GM19324 (cell line): ENCODE data around the gene KLC3.
"Not testable (repeated sequence)": the region's sequence is repeated elsewhere in the genome, so short reads cannot be mapped to it uniquely, and the experiment has no call there.

ENCODE experiments used
- ATAC-seq: cut with Tn5 transposase; IDR thresholded peaks from one replicate; pipeline ENCODE4 v1.9.1; 2021; ENCODE audit warnings: mild to moderate bottlenecking, moderate library complexity; ENCODE audit not compliant: unreplicated experiment, low FRiP score

KLC3 gene

DNA sequence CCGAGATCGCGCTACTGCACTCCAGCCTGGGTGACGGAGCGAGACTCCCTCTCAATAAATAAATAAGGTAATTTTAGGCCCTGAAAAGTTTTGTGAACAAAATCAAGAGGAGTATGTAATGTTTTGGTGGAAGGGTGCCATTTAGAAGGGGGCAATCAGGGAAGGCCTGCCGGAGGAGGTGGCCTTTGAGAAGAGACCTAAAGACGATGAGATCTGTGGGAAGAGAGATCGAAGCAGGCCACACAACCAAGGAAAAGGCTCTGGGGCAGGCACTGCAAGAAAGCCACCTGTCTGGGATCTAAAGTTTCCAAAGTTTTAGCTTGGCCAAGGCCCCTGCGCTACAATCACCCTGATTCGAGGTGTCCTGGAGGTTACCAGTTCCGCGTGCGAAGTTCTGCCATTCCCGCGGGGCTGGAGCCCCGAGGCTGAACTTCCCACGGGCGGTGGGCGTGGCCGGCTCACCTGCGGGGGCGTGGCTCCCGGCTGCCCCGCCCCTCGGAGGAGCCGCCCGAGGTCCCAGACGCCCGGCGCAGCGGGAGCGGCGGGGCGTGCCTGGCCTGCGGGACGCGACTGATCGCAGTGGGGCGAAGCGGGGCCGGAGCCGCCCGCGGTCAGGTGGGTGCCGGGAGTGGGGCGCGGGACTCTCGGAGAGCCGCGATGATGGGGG lies at the start of gene KLC3:
TSS of gene KLC3 (plus strand) at position 519 of the 667 bp plus-strand sequence. CDS start 4,792 bp downstream, outside the sequence.
- no peak for ATAC-seq

DNA sequence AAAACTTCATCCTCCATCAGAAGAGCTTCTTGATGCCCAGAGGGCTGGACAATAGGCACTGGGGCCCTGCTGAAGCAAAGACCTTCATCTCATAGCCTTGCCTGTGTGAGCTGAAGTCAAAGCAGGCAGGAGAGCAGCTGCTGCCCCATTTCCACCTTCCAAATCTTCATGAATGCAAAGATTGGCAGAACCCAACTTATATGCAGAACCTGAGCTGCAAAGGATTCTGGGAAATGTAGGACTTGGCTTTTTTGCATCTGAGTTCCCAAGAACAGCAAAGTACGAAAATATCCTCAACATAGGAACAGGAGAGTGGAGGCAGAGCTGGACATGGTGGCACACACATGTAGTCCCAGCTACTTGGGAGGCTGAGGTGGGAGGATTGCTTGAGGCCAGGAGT lies 48.7 kb upstream of the KLC3 start:
- ATAC-seq: no peak

DNA sequence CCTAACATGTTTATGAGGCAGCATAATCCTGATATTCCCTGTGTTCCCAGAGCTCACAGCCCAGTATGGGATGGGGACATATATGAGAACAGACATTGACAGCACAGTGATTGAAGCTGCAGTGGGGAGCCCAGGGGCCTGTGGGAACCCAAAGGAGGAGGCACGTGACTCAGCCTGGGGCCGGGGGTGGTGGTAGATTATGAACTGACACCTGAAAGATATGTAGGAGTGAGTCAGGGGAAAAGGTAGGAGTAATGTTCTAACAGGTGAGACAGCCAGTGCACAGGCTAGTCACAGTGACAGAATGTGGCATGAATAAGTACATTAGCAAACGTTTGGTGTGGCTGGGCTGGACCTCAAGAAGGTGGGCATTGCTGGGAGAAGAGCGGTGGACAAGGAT lies 46.9 kb upstream of the KLC3 start:
- no peak for ATAC-seq

DNA sequence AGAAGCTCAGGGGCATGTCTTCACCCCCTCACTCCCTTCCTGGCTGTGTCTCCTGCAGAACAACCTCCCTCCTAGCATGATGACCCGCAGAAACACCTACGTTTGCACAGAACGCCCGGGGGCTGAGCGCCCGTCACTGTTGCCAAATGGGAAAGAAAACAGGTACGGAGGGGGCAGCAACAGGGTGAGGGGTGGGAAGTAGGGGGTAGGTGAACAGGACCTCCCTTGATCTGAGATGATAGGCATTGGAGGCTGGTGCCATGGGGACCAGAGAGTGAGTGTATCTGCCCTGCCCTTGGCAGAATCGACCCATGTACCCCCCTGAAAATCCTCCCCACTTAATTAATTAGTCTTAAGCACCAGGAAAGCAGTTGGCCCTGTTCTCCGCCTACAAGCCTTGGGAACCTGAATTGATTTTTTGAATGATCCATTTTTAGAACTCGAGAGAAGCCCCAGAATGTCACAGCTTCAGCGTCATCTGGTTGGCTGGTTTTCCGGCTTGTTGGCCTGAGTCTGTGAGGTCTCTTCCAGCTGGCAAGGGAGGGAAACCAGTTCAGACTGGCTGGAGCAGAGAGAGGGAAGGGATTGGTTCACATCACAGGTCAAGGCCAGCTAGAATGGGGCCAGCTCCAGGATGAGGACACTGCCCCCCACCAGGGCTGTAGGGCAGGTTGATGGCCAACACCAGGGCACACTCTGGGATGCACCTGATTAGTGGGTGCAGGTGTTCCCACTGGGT lies 46.1 kb upstream of the KLC3 start:
- no peak for ATAC-seq

DNA sequence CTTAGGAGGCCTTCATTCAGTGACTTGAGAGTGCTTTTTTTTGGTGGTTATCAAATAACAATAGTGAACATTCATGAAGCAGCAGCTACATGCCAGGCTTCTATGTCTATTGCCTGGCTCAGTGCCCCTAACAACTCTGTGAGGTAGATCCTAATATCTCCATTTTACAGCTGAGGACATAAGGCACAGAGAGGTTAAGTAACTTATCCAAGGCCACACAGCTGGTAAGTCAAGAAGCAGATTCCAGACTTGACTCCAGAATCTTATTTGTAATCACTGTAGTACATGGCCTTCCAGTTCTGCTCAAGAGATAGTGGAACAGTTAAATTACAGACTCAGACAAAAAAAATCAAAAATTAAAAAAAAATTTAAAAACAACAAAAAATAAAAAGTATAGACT lies 44.7 kb upstream of the KLC3 start:
- ATAC-seq: no peak

DNA sequence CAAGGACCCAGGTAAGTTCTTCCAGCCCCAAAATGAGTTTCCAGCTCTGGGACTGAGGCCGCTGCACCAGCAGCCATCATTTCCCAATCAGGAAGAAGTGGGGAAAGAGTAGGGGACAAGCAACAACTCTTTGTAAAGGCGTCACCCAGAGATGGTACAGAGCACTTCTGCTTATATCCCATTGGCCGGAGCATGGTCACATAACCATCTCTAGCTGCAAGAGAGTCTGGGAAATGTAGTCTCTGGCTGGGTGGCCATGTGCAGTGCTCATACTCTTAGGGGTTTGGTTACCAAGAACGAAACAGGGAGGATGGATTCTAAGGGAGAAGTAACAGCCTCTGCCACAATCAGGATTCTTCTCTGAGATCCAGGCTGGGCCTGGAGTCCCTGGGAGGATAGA lies 44.2 kb upstream of the KLC3 start:
- no peak for ATAC-seq

DNA sequence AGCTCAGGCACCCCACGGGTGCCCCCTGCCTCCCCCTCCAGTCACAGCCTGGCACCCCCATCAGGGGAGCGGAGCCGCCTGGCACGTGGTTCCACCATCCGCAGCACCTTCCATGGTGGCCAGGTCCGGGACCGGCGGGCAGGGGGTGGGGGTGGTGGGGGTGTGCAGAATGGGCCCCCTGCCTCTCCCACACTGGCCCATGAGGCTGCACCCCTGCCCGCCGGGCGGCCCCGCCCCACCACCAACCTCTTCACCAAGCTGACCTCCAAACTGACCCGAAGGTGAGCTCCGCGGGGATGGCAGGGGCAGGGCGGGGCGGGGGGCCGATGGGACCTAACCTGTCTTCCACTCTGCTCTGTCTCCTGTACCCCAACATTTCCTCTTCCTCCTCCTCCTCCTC lies 42.9 kb upstream of the KLC3 start:
- no peak for ATAC-seq

DNA sequence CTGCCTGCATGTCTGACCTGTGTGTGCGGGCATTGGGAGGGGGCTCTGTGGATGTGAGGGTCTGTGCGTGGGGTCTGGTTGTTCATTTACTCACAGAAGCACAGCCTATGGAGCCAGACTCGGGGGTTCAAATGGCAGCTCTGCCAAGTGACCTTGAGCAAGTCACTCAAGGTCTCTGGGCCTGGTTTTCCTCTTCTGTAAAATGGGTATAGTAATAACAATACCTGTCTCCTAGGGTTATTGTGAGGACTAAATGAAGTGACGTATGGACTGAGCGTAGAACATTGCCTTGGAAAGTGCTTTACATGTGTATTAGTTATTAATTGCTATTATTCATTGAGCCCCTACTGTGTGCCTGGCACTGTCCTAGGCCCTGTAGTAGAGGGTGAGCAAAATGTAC lies 42.3 kb upstream of the KLC3 start:
- no peak for ATAC-seq

DNA sequence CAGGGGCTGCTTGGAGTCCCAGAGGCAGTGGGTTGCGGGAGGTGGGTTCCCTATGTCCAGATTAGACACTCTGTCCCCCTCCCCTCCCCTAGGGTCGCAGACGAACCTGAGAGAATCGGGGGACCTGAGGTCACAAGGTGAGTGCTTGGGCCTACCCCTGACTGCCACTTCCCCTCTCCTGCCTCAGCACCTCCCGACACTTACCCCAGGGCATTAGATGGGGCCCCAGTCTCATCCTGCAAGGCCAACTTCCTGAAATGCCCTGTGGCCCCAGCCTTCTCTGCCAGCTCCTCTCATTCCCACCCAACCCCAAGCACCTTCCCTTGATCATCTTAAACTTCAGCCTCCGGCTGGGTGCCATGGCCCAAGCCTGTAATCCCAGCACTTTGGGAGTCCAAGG lies 40.8 kb upstream of the KLC3 start:
- no peak for ATAC-seq

DNA sequence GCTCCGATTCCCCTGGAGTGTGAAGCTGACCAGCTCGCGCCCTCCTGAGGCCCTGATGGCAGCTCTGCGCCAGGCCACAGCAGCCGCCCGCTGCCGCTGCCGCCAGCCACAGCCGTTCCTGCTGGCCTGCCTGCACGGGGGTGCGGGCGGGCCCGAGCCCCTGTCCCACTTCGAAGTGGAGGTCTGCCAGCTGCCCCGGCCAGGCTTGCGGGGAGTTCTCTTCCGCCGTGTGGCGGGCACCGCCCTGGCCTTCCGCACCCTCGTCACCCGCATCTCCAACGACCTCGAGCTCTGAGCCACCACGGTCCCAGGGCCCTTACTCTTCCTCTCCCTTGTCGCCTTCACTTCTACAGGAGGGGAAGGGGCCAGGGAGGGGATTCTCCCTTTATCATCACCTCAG lies 38.1 kb upstream of the KLC3 start:
- no peak for ATAC-seq

DNA sequence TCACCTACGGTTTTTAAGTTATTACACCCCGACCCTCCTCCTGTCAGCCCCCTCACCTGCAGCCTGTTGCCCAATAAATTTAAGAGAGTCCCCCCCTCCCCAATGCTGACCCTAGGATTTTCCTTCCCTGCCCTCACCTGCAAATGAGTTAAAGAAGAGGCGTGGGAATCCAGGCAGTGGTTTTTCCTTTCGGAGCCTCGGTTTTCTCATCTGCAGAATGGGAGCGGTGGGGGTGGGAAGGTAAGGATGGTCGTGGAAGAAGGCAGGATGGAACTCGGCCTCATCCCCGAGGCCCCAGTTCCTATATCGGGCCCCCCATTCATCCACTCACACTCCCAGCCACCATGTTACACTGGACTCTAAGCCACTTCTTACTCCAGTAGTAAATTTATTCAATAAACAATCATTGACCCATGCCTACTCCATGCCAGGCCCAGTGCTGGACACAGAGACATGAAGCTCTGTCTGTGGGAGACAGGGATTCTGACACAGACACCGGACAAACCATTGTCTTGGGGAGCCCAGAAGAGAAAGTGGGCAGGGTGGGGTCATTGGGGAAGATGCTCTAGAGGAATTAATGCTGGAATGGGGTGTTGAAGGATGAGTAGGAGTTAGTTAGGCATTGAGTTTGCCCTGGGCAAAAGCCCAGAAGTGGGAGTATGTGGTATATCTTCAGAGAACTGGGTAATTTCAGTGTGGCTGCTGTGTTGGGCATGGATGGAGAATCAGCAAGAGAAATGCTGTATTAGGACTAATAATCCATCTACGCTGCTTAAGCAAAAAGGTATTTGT lies 37.1 kb upstream of the KLC3 start:
- ATAC-seq: no peak

DNA sequence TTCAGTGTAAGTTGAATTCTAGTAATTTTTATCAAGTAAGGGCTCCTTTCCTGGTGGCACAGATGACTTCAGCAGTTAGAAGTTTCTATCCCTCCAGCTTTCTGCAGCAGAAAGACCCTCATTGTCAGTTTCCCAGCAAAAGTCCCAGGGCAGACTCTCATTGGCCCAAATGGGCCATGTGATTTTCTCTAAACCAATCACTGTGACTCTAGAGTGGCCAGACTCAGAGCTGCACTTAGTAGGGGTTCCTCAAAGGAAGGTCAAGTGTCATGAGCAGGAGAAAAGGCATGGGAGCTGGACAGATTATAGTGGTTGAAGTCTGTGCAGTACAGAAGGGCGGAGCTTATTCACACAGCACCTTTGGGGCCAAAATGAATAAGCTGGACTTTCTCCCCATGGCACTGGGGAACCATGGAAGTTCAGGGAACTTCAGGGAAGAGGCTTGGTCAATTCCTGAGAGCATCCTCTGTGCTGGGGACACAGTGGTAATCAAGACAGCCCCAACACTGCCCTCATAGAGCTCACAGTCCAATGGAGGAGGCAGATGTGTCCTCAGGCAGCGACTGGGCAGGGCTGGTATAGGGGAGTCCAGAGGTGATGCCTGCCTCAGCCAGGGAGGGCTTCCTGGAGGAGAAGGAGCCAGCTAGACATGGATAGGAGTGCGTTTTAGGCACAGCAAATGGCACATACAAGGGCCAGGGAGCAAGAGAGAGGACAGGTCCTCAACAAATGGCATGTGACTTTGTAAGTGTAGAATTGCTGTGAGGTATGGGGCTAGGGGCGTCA lies 36.2 kb upstream of the KLC3 start:
- no peak for ATAC-seq

DNA sequence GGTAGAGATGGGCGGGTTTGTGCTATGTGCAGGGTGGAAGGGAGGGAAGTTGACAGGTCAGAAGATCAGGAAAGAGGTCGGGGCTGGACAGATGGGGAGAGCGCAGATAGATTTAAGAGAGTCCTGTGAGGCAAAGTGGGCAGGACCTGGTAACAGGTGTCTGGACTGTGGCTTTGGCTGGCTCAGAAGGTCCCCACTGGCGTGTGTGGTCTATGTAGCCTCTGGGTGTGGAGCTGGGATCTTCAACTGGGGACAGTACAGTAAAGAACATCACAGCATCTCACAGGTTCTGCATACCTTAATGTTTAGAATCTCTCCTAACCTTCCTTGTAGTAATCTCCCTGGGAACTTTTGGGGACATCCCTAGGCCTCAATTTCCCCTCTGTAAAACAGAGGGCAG lies 35.5 kb upstream of the KLC3 start:
- no peak for ATAC-seq

DNA sequence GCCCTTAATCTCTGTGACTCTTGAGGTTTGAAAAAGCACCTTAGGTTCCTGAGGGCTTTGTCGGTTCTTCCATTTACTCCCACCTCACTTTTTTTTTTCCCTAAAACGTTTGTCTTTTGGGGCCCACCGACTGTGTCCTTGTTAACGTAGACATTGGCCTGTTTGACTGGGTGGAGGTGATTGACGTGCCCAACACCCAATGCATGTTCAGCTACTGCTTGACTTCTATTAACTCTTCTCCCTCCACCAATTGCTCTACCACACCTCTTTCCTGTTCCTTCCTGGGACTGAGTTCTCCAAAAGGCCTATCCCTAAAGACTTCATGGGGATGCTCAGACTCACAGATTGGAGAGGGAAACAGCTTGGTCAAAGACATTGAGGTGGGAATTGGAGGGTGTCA lies 35.1 kb upstream of the KLC3 start:
- no peak for ATAC-seq

DNA sequence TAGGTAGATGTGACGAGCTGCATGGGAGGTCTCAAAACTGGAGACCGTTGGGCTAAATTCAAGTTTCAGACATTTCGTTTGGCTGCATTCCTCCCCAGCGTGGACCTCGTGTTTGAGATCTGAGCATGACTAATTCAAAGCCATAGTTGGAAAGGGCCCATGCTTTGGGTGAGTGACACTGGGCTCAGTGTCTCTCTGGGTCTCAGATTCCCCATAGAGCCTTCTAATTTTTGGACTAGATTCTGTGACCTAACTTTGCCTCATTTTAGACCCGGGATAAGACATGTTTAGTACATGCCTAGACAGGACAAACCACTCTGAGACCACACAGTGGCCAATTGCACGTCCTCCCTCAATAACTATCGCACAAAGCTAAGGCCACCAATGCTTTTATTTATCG lies 34.5 kb upstream of the KLC3 start:
- ATAC-seq: no peak

DNA sequence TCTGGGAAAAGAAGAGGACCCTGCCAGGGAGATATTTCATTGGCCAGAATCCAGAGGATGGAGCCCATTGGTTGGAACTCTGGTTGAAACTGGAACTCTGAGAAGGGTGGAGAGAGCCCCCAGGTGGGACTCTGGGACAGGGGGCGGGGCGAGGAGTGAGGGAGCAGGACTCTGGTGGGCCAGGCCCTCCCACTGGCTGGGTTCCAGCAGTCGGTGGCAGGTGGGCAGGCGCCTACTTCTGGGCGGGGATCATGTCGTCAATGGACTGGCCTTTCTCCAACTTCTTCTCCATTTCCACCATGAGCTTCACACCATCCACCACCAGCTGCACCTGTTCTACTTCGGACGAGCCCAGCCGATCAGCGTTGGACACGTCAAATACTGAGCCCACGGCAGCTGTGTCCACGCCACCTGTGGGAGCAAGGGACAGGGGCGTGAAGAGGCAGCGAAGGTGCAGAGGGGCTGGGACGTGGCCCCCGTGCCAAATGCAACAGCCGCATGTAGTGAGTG lies 34.0 kb upstream of the KLC3 start:
- ATAC-seq: no peak

DNA sequence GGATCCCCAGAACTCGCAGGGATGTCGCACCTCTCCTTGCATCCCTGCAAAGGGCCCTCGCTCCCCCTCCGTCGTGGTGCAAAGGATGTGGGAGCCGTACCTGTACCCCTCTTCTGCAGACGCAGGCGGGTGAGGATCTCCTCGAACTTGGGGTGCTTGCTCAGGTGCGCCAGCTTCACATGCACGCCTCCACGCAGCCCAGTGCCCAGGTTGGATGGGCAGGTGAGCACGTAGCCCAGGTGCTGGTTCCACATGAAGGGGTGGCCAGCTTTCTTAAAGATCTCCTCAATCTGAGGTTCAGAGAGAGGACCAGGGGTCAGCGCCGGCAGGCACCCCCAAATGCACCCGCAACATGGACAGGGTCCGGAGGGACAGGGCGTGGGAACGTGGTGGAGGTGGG lies 33.2 kb upstream of the KLC3 start:
- ATAC-seq: no peak

DNA sequence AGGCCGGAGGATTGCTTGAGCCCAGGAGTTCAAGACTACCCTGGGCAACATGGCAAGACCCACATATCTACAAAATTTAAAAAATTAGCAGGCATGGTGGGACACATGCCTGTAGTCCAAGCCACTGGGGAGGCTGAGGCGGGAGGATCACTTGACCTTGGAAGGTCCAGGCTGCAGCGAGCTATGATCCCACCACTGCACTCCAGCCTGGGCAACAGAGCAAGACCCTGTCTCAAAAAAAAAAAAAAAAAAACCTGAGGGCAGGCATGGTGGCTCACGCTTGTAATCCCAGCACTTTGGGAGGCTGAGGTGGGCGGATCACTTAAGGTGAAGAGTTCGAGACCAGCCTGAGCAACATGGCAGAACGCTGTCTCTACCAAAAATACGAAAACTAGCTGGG lies 31.2 kb upstream of the KLC3 start:
- not testable (repeated sequence) for ATAC-seq

DNA sequence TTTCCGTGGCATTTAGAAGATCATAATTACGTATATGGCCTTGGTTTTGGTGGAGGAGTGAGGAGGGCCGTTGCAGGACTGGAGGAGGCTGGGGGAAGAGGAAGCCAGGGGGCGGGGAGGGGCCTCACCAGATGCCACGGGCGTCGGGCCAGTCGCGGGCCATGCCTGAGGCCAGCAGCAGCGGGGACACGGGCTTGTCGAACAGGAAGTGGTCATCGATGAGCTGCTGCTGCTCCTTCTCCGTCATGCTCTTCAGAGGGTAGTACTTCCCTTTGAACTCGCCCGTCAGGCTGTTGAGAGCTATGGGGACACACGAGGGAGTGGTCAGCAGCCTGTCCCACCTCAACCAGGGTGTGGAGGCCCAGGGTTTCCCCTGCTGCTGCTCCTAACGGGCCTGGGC lies 28.9 kb upstream of the KLC3 start:
- ATAC-seq: no peak

DNA sequence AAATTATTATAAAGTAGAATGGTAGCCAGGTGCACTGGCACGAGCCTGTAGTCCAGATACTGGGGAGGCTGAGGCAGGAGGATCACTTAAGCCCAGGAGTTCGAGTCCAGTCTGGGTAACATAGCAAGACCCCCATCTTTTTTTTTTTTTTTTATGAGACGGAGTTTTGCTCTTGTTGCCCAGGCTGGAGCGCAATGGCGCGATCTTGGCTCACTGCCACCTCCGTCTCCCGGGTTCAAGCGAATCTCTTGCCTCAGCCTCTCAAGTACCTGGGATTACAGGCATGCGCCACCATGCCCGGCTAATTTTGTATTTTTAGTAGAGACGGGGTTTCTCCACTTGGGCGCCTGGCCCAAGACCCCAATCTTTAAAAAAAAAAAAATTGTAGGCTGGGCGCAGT lies 28.3 kb upstream of the KLC3 start:
- ATAC-seq: not testable (repeated sequence)
